Astrocyte of the spinal cord (primary cell): Measurements from ENCODE around the gene MYBBP1A.

ENCODE experiments used
- DNase-seq: peaks from one replicate; pipeline ENCODE4 v3.0.0; 2011; ENCODE audit warnings: low read depth, low spot score
- H3K4me3 ChIP-seq: 2 replicates; pipeline ENCODE4 v1.5.1; 2011; ENCODE audit warnings: low read depth, mild to moderate bottlenecking, low read length, moderate library complexity
- CTCF ChIP-seq: IDR thresholded peaks from 2 replicates; pipeline ENCODE4 v1.5.1; 2012; ENCODE audit warnings: low read depth, mild to moderate bottlenecking, low read length, inconsistent platforms
- in situ Hi-C: cut with HindIII; loops from 2 replicates; pipeline ENCODE4 v1.10.0; 2017; ENCODE audit warnings: low sequenced_read_pairs

Gene MYBBP1A

GRCh38 chr17:4540224-4540651 is 14.9 kb downstream of the MYBBP1A start:
- DNase-seq, result no peak
- no peak overlapping the region for H3K4me3 ChIP-seq
- TF ChIP-seq CTCF, result no peak
- in situ Hi-C loops, result no loop called here

DNA sequence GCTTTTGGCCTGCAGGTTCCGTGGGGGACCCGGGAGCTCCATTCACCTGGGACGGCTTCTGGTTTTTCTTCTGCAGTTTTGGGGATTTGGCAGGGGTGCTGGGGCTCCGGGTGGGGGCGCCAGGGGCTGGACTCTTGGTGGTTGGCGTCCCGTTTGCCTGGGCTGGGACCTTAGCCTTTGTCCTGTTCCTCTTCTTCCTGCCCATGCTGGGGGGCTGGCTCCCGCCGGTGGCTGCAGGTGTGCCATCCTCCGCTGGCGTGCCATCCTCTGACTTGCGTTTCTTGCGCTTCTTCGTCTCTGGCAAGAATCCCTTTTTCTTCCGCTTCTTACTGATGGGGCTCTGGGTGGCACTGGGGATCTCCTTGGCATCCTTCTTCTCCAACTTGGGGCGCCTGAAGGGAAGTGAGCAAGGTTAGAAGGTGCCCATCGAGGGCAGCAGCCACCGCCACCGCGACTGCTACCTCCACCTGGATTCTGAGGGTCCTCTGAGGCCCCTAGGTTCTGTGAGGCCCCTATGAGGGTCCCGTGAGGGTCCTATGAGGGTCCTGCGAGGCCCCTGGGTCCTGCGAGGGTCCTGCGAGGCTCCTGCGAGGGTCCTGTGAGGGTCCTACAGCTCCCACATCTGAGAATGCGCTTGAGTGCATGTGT is 15.5 kb downstream of the MYBBP1A start:
- no peak for TF ChIP-seq CTCF
- no peak for DNase-seq
- no peak overlapping the region for H3K4me3 ChIP-seq
- in situ Hi-C loops, result no loop called here

GRCh38 chr17:4539025-4539424 is 16.2 kb downstream of the MYBBP1A start:
- H3K4me3 ChIP-seq, result no peak overlapping the region
- TF ChIP-seq CTCF, result no peak
- in situ Hi-C loops, result no loop called here
- DNase-seq, result no peak

DNA sequence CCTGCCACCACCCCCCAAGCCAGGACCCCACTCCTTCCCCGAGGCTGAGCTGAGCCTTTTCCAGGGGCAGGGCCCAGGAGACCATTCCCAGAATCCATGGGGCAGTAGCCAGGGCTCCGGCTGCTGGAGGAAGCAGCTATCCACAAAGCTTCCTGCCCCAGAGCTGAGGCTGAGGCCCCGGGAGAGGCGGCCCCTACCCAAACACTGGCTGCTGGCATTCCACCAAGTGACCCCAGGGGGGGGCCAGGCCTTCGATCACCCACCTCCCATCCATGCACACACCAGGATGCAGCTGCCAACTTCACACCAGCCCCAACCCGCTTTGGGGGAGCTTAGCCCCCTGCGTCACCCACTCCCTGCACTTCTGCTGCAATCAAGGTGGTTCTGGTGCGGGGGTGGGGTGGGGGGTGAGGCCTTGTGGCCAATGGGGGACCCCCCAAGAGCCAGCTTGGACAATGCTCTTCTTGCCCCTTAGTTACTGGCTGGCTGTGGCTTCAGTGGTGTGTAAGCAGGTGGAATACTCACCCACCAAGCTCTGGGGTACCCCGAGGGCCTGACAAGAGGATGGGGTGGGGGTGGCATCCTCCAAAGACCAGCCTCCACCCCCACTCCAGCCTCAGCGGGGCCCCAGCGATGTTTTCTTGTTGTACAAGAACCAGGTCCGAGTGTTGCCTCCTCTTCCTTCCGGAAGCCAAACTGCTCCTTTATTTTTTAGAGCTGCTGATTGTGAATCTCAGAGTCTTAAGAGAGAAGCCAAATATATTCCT is 16.8 kb downstream of the MYBBP1A start:
- in situ Hi-C loops, result no loop called here

DNA sequence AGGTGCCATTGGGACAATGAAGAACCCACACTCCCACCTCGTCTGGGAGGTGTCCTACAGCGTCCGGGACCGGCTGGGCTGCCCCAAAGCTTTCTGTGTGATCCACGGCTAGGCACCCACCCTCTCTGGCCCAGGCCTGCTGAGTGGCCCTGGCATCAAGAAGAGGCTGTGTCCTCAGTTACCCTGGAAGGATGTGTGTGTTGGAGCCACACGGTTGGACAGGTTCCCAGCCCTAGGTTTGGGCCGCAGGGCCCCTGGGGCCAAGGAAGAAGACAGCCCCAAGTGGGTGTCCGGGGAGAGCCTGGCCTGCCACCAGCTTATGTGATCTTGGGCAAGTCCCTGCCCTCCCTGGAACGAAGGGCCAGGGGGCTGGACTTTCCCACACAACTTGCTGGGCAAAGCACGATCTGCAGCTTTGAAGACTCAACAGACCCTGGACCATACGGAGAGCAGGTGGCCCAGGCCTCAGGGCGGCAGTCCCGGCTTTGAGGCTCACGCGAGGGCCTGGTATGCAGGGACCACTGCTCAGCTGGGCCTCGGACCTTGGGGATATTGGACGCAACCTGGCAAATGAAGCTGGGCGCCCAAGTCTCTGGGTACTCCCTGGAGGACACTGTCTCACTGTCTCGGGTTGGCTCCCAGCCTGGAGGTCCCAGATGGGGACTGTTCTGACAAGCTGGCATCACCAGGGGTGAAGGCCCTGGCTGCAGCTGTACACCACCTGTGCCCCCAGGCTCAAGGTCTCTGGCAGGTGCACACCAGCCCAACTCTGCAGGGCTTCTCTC is 17.5 kb downstream of the MYBBP1A start:
- in situ Hi-C loops, result no loop called here
- no peak overlapping the region for H3K4me3 ChIP-seq
- no peak for DNase-seq
- TF ChIP-seq CTCF, result no peak

More for the DNA sequence above, 16.8 kb downstream of the MYBBP1A start:
- no peak for DNase-seq
- TF ChIP-seq CTCF, result no peak
- H3K4me3 ChIP-seq, result no peak overlapping the region

DNA sequence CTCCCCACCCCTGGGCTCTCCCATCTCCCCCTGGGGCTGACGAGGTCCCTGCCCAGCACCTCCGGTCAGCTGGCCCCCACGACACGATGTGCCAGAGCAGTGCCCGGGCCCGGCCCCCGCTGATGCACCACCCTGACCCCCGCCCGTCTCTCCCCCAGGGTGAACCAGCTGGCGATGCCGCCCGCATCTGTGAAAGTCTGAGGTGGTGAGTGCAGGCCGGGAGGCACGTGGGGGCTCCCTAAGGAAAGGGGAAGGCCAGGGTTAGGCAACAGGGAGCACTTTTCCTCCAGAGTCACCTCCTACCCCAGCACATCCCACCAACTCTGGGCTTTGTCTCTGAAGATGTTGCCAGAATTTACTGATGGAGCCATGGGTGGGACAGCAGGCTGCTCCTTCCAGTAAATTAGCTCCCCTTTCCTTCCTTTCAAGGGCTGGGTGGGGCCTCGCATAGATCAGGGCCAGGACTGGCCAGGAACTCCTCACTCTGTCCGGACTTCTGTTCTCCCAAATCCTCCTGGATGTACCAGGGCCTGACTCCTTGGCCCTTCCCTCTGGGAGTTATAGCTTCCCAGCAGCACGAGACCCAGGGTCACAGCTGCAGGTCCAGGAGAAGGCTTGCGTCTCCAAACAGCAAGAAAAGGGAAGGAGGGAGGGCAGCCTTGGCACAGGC is 18.3 kb downstream of the MYBBP1A start:
- DNase-seq, result no peak
- no peak for TF ChIP-seq CTCF
- no peak overlapping the region for H3K4me3 ChIP-seq
- in situ Hi-C loops, result no loop called here
